GM23338 (cell line): ENCODE data around the gene TASOR. TPM values are rescaled to one million over a fixed set of nuclear protein-coding genes. Genes with fewer than 3 reads are reported as not detected.

Experiments
- ATAC-seq: fragments of 200-7000 bp; cut with Tn5 transposase; 3 replicates; pipeline ENCODE4 v1.9.1; 2020
- DNase-seq: peaks from one replicate; pipeline ENCODE4 v3.0.0-alpha.2; 2015; ENCODE audit warnings: low spot score
- H2AFZ ChIP-seq: fragments of 200-600 bp; sonication (generic); 2 replicates; pipeline ENCODE4 v1.8.0; 2016; ENCODE audit warnings: antibody characterized with exemption, mild to moderate bottlenecking, moderate library complexity
- H3F3A ChIP-seq: fragments of 200-600 bp; sonication (generic); replicated peaks from 2 replicates; pipeline ENCODE4 v1.8.0; 2017; ENCODE audit warnings: antibody characterized with exemption, mixed run types, low read depth
- H3K27ac ChIP-seq: fragments of 200-600 bp; sonication (generic); 2 replicates; pipeline ENCODE4 v1.6.1; 2016; ENCODE audit warnings: low read depth
- H3K27me3 ChIP-seq: fragments of 200-600 bp; sonication (generic); 2 replicates; pipeline ENCODE4 v1.8.0; 2016; ENCODE audit warnings: mild to moderate bottlenecking, mixed run types, moderate library complexity; ENCODE audit not compliant: insufficient read depth
- H3K36me3 ChIP-seq: fragments of 200-600 bp; sonication (generic); 2 replicates; pipeline ENCODE4 v1.8.0; 2016; ENCODE audit warnings: mild to moderate bottlenecking; ENCODE audit not compliant: insufficient read depth
- H3K4me1 ChIP-seq: fragments of 200-600 bp; sonication (generic); 2 replicates; pipeline ENCODE4 v1.8.0; 2016; ENCODE audit warnings: mild to moderate bottlenecking, moderate library complexity; ENCODE audit not compliant: insufficient read depth
- H3K4me2 ChIP-seq: fragments of 200-600 bp; sonication (generic); 2 replicates; pipeline ENCODE4 v1.7.1; 2017; ENCODE audit warnings: mixed run types
- H3K4me3 ChIP-seq: fragments of 200-600 bp; sonication (generic); 2 replicates; pipeline ENCODE4 v1.6.1; 2016; ENCODE audit warnings: mixed run types
- H3K79me2 ChIP-seq: fragments of 200-600 bp; sonication (generic); replicated peaks from 2 replicates; pipeline ENCODE4 v1.8.0; 2017; ENCODE audit warnings: mild to moderate bottlenecking; ENCODE audit not compliant: insufficient read depth
- H3K9me2 ChIP-seq: fragments of 200-600 bp; sonication (generic); 2 replicates; pipeline ENCODE4 v1.8.0; 2017; ENCODE audit not compliant: insufficient read depth
- H4K20me1 ChIP-seq: fragments of 200-600 bp; sonication (generic); replicated peaks from 2 replicates; pipeline ENCODE4 v1.8.0; 2017; ENCODE audit warnings: mild to moderate bottlenecking; ENCODE audit not compliant: insufficient read depth
- H3K27ac Mint-ChIP-seq: 2 replicates; pipeline ENCODE4 v1.8.0; 2020; ENCODE audit warnings: inconsistent platforms, mild to moderate bottlenecking, moderate library complexity, mixed read lengths
- H3K27me3 Mint-ChIP-seq: 3 replicates; pipeline ENCODE4 v1.8.0; 2022; ENCODE audit warnings: low read depth, mild to moderate bottlenecking, moderate library complexity, mixed read lengths, inconsistent platforms; ENCODE audit not compliant: insufficient read depth, poor library complexity
- H3K36me3 Mint-ChIP-seq: 3 replicates; pipeline ENCODE4 v1.8.0; 2021; ENCODE audit warnings: low read depth, mild to moderate bottlenecking, inconsistent platforms, moderate library complexity, mixed read lengths
- H3K4me1 Mint-ChIP-seq: 3 replicates; pipeline ENCODE4 v1.8.0; 2020; ENCODE audit warnings: mild to moderate bottlenecking, inconsistent platforms, mixed read lengths
- H3K4me3 Mint-ChIP-seq: 3 replicates; pipeline ENCODE4 v1.8.0; 2021; ENCODE audit warnings: moderate library complexity, mild to moderate bottlenecking, inconsistent platforms, mixed read lengths
- H3K9me3 Mint-ChIP-seq: 3 replicates; pipeline ENCODE4 v1.8.0; 2020; ENCODE audit warnings: moderate library complexity, mild to moderate bottlenecking, inconsistent platforms, mixed read lengths
- CREB1 ChIP-seq: fragments of 250-450 bp; sonication (Bioruptor Pico); IDR thresholded peaks from 2 replicates; pipeline ENCODE4 v1.5.0; 2020; ENCODE audit warnings: low read depth, mild to moderate bottlenecking, moderate library complexity
- ETS1 ChIP-seq: IDR thresholded peaks from 2 replicates; pipeline ENCODE4 v1.6.1; 2016; ENCODE audit warnings: antibody characterized with exemption
- EZH2 ChIP-seq: fragments of 200-600 bp; sonication (generic); IDR thresholded peaks from one replicate; pipeline ENCODE4 v1.8.0; 2017; ENCODE audit warnings: antibody characterized with exemption, mild to moderate bottlenecking, low read depth; ENCODE audit not compliant: unreplicated experiment
- EZH2phosphoT487 ChIP-seq: fragments of 200-600 bp; sonication (generic); IDR thresholded peaks from one replicate; pipeline ENCODE4 v1.8.1; 2018; ENCODE audit warnings: antibody characterized with exemption; ENCODE audit not compliant: unreplicated experiment
- JUNB ChIP-seq: IDR thresholded peaks from one replicate; pipeline ENCODE4 v1.6.1; 2016; ENCODE audit warnings: antibody characterized with exemption; ENCODE audit not compliant: unreplicated experiment
- NANOG ChIP-seq: IDR thresholded peaks from 2 replicates; pipeline ENCODE4 v1.6.1; 2016; ENCODE audit warnings: antibody characterized with exemption, borderline replicate concordance
- POLR2AphosphoS5 ChIP-seq: IDR thresholded peaks from 2 replicates; pipeline ENCODE4 v1.6.1; 2016; ENCODE audit warnings: antibody characterized with exemption, low read depth
- REST ChIP-seq: IDR thresholded peaks from one replicate; pipeline ENCODE4 v1.6.1; 2018; ENCODE audit warnings: antibody characterized with exemption; ENCODE audit not compliant: unreplicated experiment
- STAT1 ChIP-seq: IDR thresholded peaks from one replicate; pipeline ENCODE4 v1.6.1; 2016; ENCODE audit warnings: antibody characterized with exemption; ENCODE audit not compliant: unreplicated experiment
- ZNF114 ChIP-seq: fragments of 250-450 bp; sonication (Bioruptor Pico); IDR thresholded peaks from 2 replicates; pipeline ENCODE4 v1.5.0; 2020; ENCODE audit warnings: mild to moderate bottlenecking, moderate library complexity
- ZNF331 ChIP-seq: fragments of 250-450 bp; sonication (Bioruptor Pico); IDR thresholded peaks from 2 replicates; pipeline ENCODE4 v1.5.0; 2020; ENCODE audit warnings: low read depth, mild to moderate bottlenecking, moderate library complexity
- ZNF462 ChIP-seq: fragments of 250-450 bp; sonication (Bioruptor Pico); IDR thresholded peaks from 2 replicates; pipeline ENCODE4 v1.5.0; 2020; ENCODE audit warnings: mild to moderate bottlenecking, moderate library complexity
- polyA plus RNA-seq: library from polyadenylated mRNA; unstranded; fragments of >200 nt; fragmentation: Nextera tagmentation; extraction: Ambion mirVana; gene quantifications from 2 replicates; pipeline ENCODE4 v1.2.1, GENCODE V29; 2016
- total RNA-seq: library from RNA; depleted of rRNA; stranded (reverse); fragments of >200 nt; shearing (Covaris generic); gene quantifications from 2 replicates; pipeline ENCODE4 v1.2.3, GENCODE V29; 2014
- TF ChIP-seq, protein P1 (sequence below), 2 experiments: fragments of 200-600 bp in 1 of 2; sonication (generic) in 1 of 2; conservative IDR thresholded peaks; 2 replicates each; pipeline versions ENCODE4 v1.5.1 to v1.6.1; 2016 to 2017; ENCODE audit warnings: antibody characterized with exemption in 2 of 2, low read depth in 2 of 2, mild to moderate bottlenecking in 2 of 2, moderate library complexity in 1 of 2

TASOR gene
- total and polyA plus RNA-seq, 2 experiments from 2014 or later = 14.7 to 53.6 TPM

- TF ChIP-seq, protein P1, sequence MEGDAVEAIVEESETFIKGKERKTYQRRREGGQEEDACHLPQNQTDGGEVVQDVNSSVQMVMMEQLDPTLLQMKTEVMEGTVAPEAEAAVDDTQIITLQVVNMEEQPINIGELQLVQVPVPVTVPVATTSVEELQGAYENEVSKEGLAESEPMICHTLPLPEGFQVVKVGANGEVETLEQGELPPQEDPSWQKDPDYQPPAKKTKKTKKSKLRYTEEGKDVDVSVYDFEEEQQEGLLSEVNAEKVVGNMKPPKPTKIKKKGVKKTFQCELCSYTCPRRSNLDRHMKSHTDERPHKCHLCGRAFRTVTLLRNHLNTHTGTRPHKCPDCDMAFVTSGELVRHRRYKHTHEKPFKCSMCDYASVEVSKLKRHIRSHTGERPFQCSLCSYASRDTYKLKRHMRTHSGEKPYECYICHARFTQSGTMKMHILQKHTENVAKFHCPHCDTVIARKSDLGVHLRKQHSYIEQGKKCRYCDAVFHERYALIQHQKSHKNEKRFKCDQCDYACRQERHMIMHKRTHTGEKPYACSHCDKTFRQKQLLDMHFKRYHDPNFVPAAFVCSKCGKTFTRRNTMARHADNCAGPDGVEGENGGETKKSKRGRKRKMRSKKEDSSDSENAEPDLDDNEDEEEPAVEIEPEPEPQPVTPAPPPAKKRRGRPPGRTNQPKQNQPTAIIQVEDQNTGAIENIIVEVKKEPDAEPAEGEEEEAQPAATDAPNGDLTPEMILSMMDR (conservative IDR thresholded peaks at IDR 0.05; ENCODE audit: low read depth in 2 of 2) = no peak
- TF ChIP-seq ETS1 = no peak
- no peak for TF ChIP-seq EZH2
- TF ChIP-seq JUNB = no peak
- TF ChIP-seq ZNF331 (CRISPR knock-in tag) = no peak
- no peak for TF ChIP-seq CREB1 (CRISPR knock-in tag)
- TF ChIP-seq EZH2phosphoT487 = no peak
These were observed 49.0 kb upstream of the TASOR start (continued) for GRCh38 chr3:56732109-56732508.

- no peaks in the 10 kb centered on the region for H3K27me3 ChIP-seq
- H3K36me3 ChIP-seq = no peaks in the 10 kb centered on the region
- no peak overlapping the region for H3K4me3 Mint-ChIP-seq
- no peaks in the 10 kb centered on the region for H3K27me3 Mint-ChIP-seq
- H3K79me2 ChIP-seq = no peaks in the 10 kb centered on the region
- no peak overlapping the region for H3K27ac Mint-ChIP-seq
- H3K27ac ChIP-seq = no peak overlapping the region
- H4K20me1 ChIP-seq = no peaks in the 10 kb centered on the region
- H3F3A ChIP-seq = no peaks in the 10 kb centered on the region
- DNase-seq (no peak), ATAC-seq (no peak)
- H3K4me3 ChIP-seq = no peak overlapping the region
- no peaks in the 10 kb centered on the region for H3K9me2 ChIP-seq
- no peak overlapping the region for H2AFZ ChIP-seq
- no peak overlapping the region for H3K4me2 ChIP-seq
- H3K36me3 Mint-ChIP-seq = peaks cover under 1% of the 10 kb centered on the region; the same call in 1 of the 3 replicates
- H3K4me1 ChIP-seq = no peaks in the 10 kb centered on the region
- no peaks in the 10 kb centered on the region for H3K4me1 Mint-ChIP-seq
- peaks cover 1% of the 10 kb centered on the region; the same call in 1 of the 3 replicates for H3K9me3 Mint-ChIP-seq
- no peak for TF ChIP-seq ZNF114 (CRISPR knock-in tag)
- no peak for TF ChIP-seq EZH2phosphoT487
- no peak for TF ChIP-seq POLR2AphosphoS5
- TF ChIP-seq CREB1 (CRISPR knock-in tag) = no peak
- no peak for TF ChIP-seq STAT1
- no peak for TF ChIP-seq ZNF462
- TF ChIP-seq ZNF331 (CRISPR knock-in tag) = no peak
- no peak for TF ChIP-seq REST
- TF ChIP-seq NANOG = no peak
- no peak for TF ChIP-seq EZH2
These were observed 42.1 kb upstream of the TASOR start for GRCh38 chr3:56725175-56725574.
